GM23338 (cell line): ENCODE results near the gene TSR3. TPM values are rescaled to one million over a fixed set of nuclear protein-coding genes. Genes with fewer than 3 reads are reported as not detected.

Experiments used
- ATAC-seq: fragments of 200-7000 bp; cut with Tn5 transposase; 3 replicates; pipeline ENCODE4 v1.9.1; 2020
- DNase-seq: peaks from one replicate; pipeline ENCODE4 v3.0.0-alpha.2; 2015; ENCODE audit warnings: low spot score
- H2AFZ ChIP-seq: fragments of 200-600 bp; sonication (generic); 2 replicates; pipeline ENCODE4 v1.8.0; 2016; ENCODE audit warnings: antibody characterized with exemption, mild to moderate bottlenecking, moderate library complexity
- H3F3A ChIP-seq: fragments of 200-600 bp; sonication (generic); replicated peaks from 2 replicates; pipeline ENCODE4 v1.8.0; 2017; ENCODE audit warnings: antibody characterized with exemption, mixed run types, low read depth
- H3K27ac ChIP-seq: fragments of 200-600 bp; sonication (generic); 2 replicates; pipeline ENCODE4 v1.6.1; 2016; ENCODE audit warnings: low read depth
- H3K27me3 ChIP-seq: fragments of 200-600 bp; sonication (generic); 2 replicates; pipeline ENCODE4 v1.8.0; 2016; ENCODE audit warnings: mild to moderate bottlenecking, mixed run types, moderate library complexity; ENCODE audit not compliant: insufficient read depth
- H3K36me3 ChIP-seq: fragments of 200-600 bp; sonication (generic); 2 replicates; pipeline ENCODE4 v1.8.0; 2016; ENCODE audit warnings: mild to moderate bottlenecking; ENCODE audit not compliant: insufficient read depth
- H3K4me1 ChIP-seq: fragments of 200-600 bp; sonication (generic); 2 replicates; pipeline ENCODE4 v1.8.0; 2016; ENCODE audit warnings: mild to moderate bottlenecking, moderate library complexity; ENCODE audit not compliant: insufficient read depth
- H3K4me2 ChIP-seq: fragments of 200-600 bp; sonication (generic); 2 replicates; pipeline ENCODE4 v1.7.1; 2017; ENCODE audit warnings: mixed run types
- H3K4me3 ChIP-seq: fragments of 200-600 bp; sonication (generic); 2 replicates; pipeline ENCODE4 v1.6.1; 2016; ENCODE audit warnings: mixed run types
- H3K79me2 ChIP-seq: fragments of 200-600 bp; sonication (generic); replicated peaks from 2 replicates; pipeline ENCODE4 v1.8.0; 2017; ENCODE audit warnings: mild to moderate bottlenecking; ENCODE audit not compliant: insufficient read depth
- H3K9me2 ChIP-seq: fragments of 200-600 bp; sonication (generic); 2 replicates; pipeline ENCODE4 v1.8.0; 2017; ENCODE audit not compliant: insufficient read depth
- H4K20me1 ChIP-seq: fragments of 200-600 bp; sonication (generic); replicated peaks from 2 replicates; pipeline ENCODE4 v1.8.0; 2017; ENCODE audit warnings: mild to moderate bottlenecking; ENCODE audit not compliant: insufficient read depth
- H3K27ac Mint-ChIP-seq: 2 replicates; pipeline ENCODE4 v1.8.0; 2020; ENCODE audit warnings: inconsistent platforms, mild to moderate bottlenecking, moderate library complexity, mixed read lengths
- H3K27me3 Mint-ChIP-seq: 3 replicates; pipeline ENCODE4 v1.8.0; 2022; ENCODE audit warnings: low read depth, mild to moderate bottlenecking, moderate library complexity, mixed read lengths, inconsistent platforms; ENCODE audit not compliant: insufficient read depth, poor library complexity
- H3K36me3 Mint-ChIP-seq: 3 replicates; pipeline ENCODE4 v1.8.0; 2021; ENCODE audit warnings: low read depth, mild to moderate bottlenecking, inconsistent platforms, moderate library complexity, mixed read lengths
- H3K4me1 Mint-ChIP-seq: 3 replicates; pipeline ENCODE4 v1.8.0; 2020; ENCODE audit warnings: mild to moderate bottlenecking, inconsistent platforms, mixed read lengths
- H3K4me3 Mint-ChIP-seq: 3 replicates; pipeline ENCODE4 v1.8.0; 2021; ENCODE audit warnings: moderate library complexity, mild to moderate bottlenecking, inconsistent platforms, mixed read lengths
- H3K9me3 Mint-ChIP-seq: 3 replicates; pipeline ENCODE4 v1.8.0; 2020; ENCODE audit warnings: moderate library complexity, mild to moderate bottlenecking, inconsistent platforms, mixed read lengths
- CREB1 ChIP-seq: fragments of 250-450 bp; sonication (Bioruptor Pico); IDR thresholded peaks from 2 replicates; pipeline ENCODE4 v1.5.0; 2020; ENCODE audit warnings: low read depth, mild to moderate bottlenecking, moderate library complexity
- CTCF ChIP-seq, 2 experiments: fragments of 200-600 bp in 1 of 2; sonication (generic) in 1 of 2; conservative IDR thresholded peaks; 2 replicates each; pipeline versions ENCODE4 v1.5.1 to v1.6.1; 2016 to 2017; ENCODE audit warnings: antibody characterized with exemption in 2 of 2, low read depth in 2 of 2, mild to moderate bottlenecking in 2 of 2, moderate library complexity in 1 of 2
- ETS1 ChIP-seq: IDR thresholded peaks from 2 replicates; pipeline ENCODE4 v1.6.1; 2016; ENCODE audit warnings: antibody characterized with exemption
- EZH2phosphoT487 ChIP-seq: fragments of 200-600 bp; sonication (generic); IDR thresholded peaks from one replicate; pipeline ENCODE4 v1.8.1; 2018; ENCODE audit warnings: antibody characterized with exemption; ENCODE audit not compliant: unreplicated experiment
- JUNB ChIP-seq: IDR thresholded peaks from one replicate; pipeline ENCODE4 v1.6.1; 2016; ENCODE audit warnings: antibody characterized with exemption; ENCODE audit not compliant: unreplicated experiment
- REST ChIP-seq: IDR thresholded peaks from one replicate; pipeline ENCODE4 v1.6.1; 2018; ENCODE audit warnings: antibody characterized with exemption; ENCODE audit not compliant: unreplicated experiment
- ZNF114 ChIP-seq: fragments of 250-450 bp; sonication (Bioruptor Pico); IDR thresholded peaks from 2 replicates; pipeline ENCODE4 v1.5.0; 2020; ENCODE audit warnings: mild to moderate bottlenecking, moderate library complexity
- ZNF462 ChIP-seq: fragments of 250-450 bp; sonication (Bioruptor Pico); IDR thresholded peaks from 2 replicates; pipeline ENCODE4 v1.5.0; 2020; ENCODE audit warnings: mild to moderate bottlenecking, moderate library complexity
- polyA plus RNA-seq: library from polyadenylated mRNA; unstranded; fragments of >200 nt; fragmentation: Nextera tagmentation; extraction: Ambion mirVana; gene quantifications from 2 replicates; pipeline ENCODE4 v1.2.1, GENCODE V29; 2016
- total RNA-seq: library from RNA; depleted of rRNA; stranded (reverse); fragments of >200 nt; shearing (Covaris generic); gene quantifications from 2 replicates; pipeline ENCODE4 v1.2.3, GENCODE V29; 2014

The TSR3 gene
- total and polyA plus RNA-seq, 2 experiments from 2014 or later = 58.5 to 97.3 TPM

- TF ChIP-seq ZNF462 (CRISPR knock-in tag) = no peak
These were observed 46.7 kb upstream of the TSR3 start (continued) for GRCh38 chr16:1398351-1398750.

GRCh38 chr16:1397779-1398178 lies 46.1 kb upstream of the TSR3 start:
- H3K4me2 ChIP-seq = no peak overlapping the region
- no peak overlapping the region for H3K27ac ChIP-seq
- H3K9me2 ChIP-seq = no peaks in the 10 kb centered on the region
- Mint-ChIP-seq H3K4me1 (no peaks in the 10 kb centered on the region; the same call in 2 of the 3 replicates), H3K27me3 (peaks cover 7% of the 10 kb centered on the region), H3K9me3 (no peaks in the 10 kb centered on the region), H3K27ac (no peak overlapping the region), H3K36me3 (peaks cover 12% of the 10 kb centered on the region; the same call in 2 of the 3 replicates), H3K4me3 (no peak overlapping the region)
- no peak for DNase-seq
- H3K36me3 ChIP-seq = no peaks in the 10 kb centered on the region
- no peaks in the 10 kb centered on the region for H3K4me1 ChIP-seq
- H4K20me1 ChIP-seq = no peaks in the 10 kb centered on the region; the same call in 1 of the 2 replicates
- H2AFZ ChIP-seq = no peak overlapping the region
- no peaks in the 10 kb centered on the region for H3F3A ChIP-seq
- H3K4me3 ChIP-seq = no peak overlapping the region
- no peaks in the 10 kb centered on the region for H3K79me2 ChIP-seq
- ATAC-seq = no peak
- H3K27me3 ChIP-seq = no peaks in the 10 kb centered on the region
- no peak for TF ChIP-seq ZNF114 (CRISPR knock-in tag)
- no peak for TF ChIP-seq CTCF (conservative IDR thresholded peaks at IDR 0.05; ENCODE audit: low read depth in 2 of 2)
- TF ChIP-seq REST = no peak
- no peak for TF ChIP-seq CREB1
- no peak for TF ChIP-seq EZH2phosphoT487
- no peak for TF ChIP-seq JUNB
- TF ChIP-seq ETS1 = no peak
